DND-41 (cell line): ENCODE results near the gene KAZALD1.

Source experiments
- ATAC-seq: fragments of 200-7000 bp; cut with Tn5 transposase; 3 replicates; pipeline ENCODE4 v1.9.1; 2021; ENCODE audit warnings: low read depth; ENCODE audit not compliant: insufficient read depth
- DNase-seq: peaks from one replicate; pipeline ENCODE4 v3.0.0-alpha.2; 2020
- H2AFZ ChIP-seq: 2 replicates; pipeline ENCODE4 v1.6.0; 2012; ENCODE audit warnings: low read depth, low read length
- H3K27ac ChIP-seq: 2 replicates; pipeline ENCODE4 v1.5.1; 2012; ENCODE audit warnings: low read length, inconsistent platforms
- H3K27me3 ChIP-seq: fragments of 200-600 bp; sonication (generic); 2 replicates; pipeline ENCODE4 v1.6.0; 2012; ENCODE audit warnings: low read length, mild to moderate bottlenecking, inconsistent platforms; ENCODE audit not compliant: insufficient read depth, poor library complexity
- H3K36me3 ChIP-seq: 2 replicates; pipeline ENCODE4 v1.5.1; 2012; ENCODE audit warnings: low read length, inconsistent platforms; ENCODE audit not compliant: insufficient read depth
- H3K4me1 ChIP-seq: 2 replicates; pipeline ENCODE4 v1.5.1; 2012; ENCODE audit warnings: mild to moderate bottlenecking, low read length; ENCODE audit not compliant: insufficient read depth
- H3K4me2 ChIP-seq: 2 replicates; pipeline ENCODE4 v1.6.0; 2012; ENCODE audit warnings: mild to moderate bottlenecking, moderate library complexity, low read length, inconsistent platforms; ENCODE audit not compliant: insufficient read depth
- H3K4me3 ChIP-seq, 2 experiments: fragments of 200-600 bp in 1 of 2; shearing (Covaris generic) in 1 of 2; 2 replicates each; pipeline ENCODE4 v1.5.1; 2012 to 2016; ENCODE audit warnings: inconsistent platforms in 2 of 2, low read length in 2 of 2, mild to moderate bottlenecking in 2 of 2, low read depth in 1 of 2, moderate library complexity in 1 of 2
- H3K79me2 ChIP-seq: 2 replicates; pipeline ENCODE4 v1.6.0; 2012; ENCODE audit warnings: low read length, inconsistent platforms; ENCODE audit not compliant: insufficient read depth
- H3K9ac ChIP-seq: 2 replicates; pipeline ENCODE4 v1.6.0; 2012; ENCODE audit warnings: low read depth, mild to moderate bottlenecking, inconsistent platforms, low read length, moderate library complexity
- H3K9me3 ChIP-seq: 2 replicates; pipeline ENCODE4 v1.5.1; 2012; ENCODE audit warnings: low read length, moderate library complexity, mild to moderate bottlenecking, inconsistent platforms; ENCODE audit not compliant: insufficient read depth, severe bottlenecking
- H4K20me1 ChIP-seq: 2 replicates; pipeline ENCODE4 v1.6.0; 2012; ENCODE audit warnings: low read length; ENCODE audit not compliant: insufficient read depth
- CTCF ChIP-seq: IDR thresholded peaks from 2 replicates; pipeline ENCODE4 v1.5.1; 2012; ENCODE audit warnings: borderline replicate concordance, low read length, moderate library complexity, mild to moderate bottlenecking; ENCODE audit not compliant: poor library complexity, severe bottlenecking; ENCODE audit errors: extremely low read depth
- EZH2 ChIP-seq: IDR thresholded peaks from 3 replicates; pipeline ENCODE4 v1.6.1; 2012; ENCODE audit warnings: borderline replicate concordance, low read depth, mild to moderate bottlenecking, moderate library complexity, low read length, inconsistent platforms; ENCODE audit not compliant: severe bottlenecking

KAZALD1 gene

GRCh38 chr10:101070098-101070497, 8.3 kb downstream of the KAZALD1 start:
- H3K27me3 ChIP-seq = peaks cover 3% of the 10 kb centered on the region
- no peak for ATAC-seq
- H3K79me2 ChIP-seq = no peaks in the 10 kb centered on the region
- H3K9me3 ChIP-seq = no peaks in the 10 kb centered on the region
- no peak overlapping the region for H3K9ac ChIP-seq
- no peaks in the 10 kb centered on the region for H3K36me3 ChIP-seq
- DNase-seq = no peak
- H3K4me2 ChIP-seq = no peak overlapping the region
- H4K20me1 ChIP-seq = no peaks in the 10 kb centered on the region
- H3K4me3 ChIP-seq = no peak overlapping the region
- peaks cover 8% of the 10 kb centered on the region for H3K4me1 ChIP-seq
- no peak overlapping the region for H2AFZ ChIP-seq
- H3K27ac ChIP-seq = no peak overlapping the region
- no peak for TF ChIP-seq EZH2
- TF ChIP-seq CTCF = no peak

GRCh38 chr10:101071267-101071884, 9.6 kb downstream of the KAZALD1 start:
- no peaks in the 10 kb centered on the region for H3K9me3 ChIP-seq
- H3K4me3 ChIP-seq = no peak overlapping the region
- H3K27ac ChIP-seq = no peak overlapping the region
- H4K20me1 ChIP-seq = no peaks in the 10 kb centered on the region
- TF ChIP-seq EZH2 = no peak
- no peak for TF ChIP-seq CTCF
- H3K4me2 ChIP-seq = no peak overlapping the region
- peaks cover 8% of the 10 kb centered on the region for H3K4me1 ChIP-seq
- ATAC-seq (no peak), DNase-seq (no peak)
- H3K9ac ChIP-seq = no peak overlapping the region
- no peaks in the 10 kb centered on the region for H3K36me3 ChIP-seq
- H3K27me3 ChIP-seq = peaks cover 16% of the 10 kb centered on the region
- H3K79me2 ChIP-seq = no peaks in the 10 kb centered on the region
- no peak overlapping the region for H2AFZ ChIP-seq

GRCh38 chr10:101071885-101072433, 10.2 kb downstream of the KAZALD1 start:
- no peak overlapping the region for H3K4me2 ChIP-seq
- no peak for DNase-seq
- no peak overlapping the region for H3K27ac ChIP-seq
- H3K36me3 ChIP-seq = no peaks in the 10 kb centered on the region
- H2AFZ ChIP-seq = no peak overlapping the region
- H3K4me1 ChIP-seq = peaks cover 8% of the 10 kb centered on the region
- no peak for ATAC-seq
- no peak overlapping the region for H3K9ac ChIP-seq
- TF ChIP-seq EZH2 (no peak), CTCF (no peak)
- no peaks in the 10 kb centered on the region for H3K9me3 ChIP-seq
- H3K27me3 ChIP-seq = peaks cover 17% of the 10 kb centered on the region
- H3K79me2 ChIP-seq = no peaks in the 10 kb centered on the region
- no peak overlapping the region for H3K4me3 ChIP-seq
- H4K20me1 ChIP-seq = no peaks in the 10 kb centered on the region
